GM21528 (cell line): ENCODE measurements around the gene ZBED4.

Source experiments
- ATAC-seq: cut with Tn5 transposase; IDR thresholded peaks from one replicate; pipeline ENCODE4 v1.9.1; 2021; ENCODE audit warnings: mild to moderate bottlenecking, moderate library complexity; ENCODE audit not compliant: unreplicated experiment, low FRiP score

ZBED4 gene

GRCh38 chr22:49899530-49899929 is 45.9 kb downstream of the ZBED4 start:
- ATAC-seq, result no peak

- no peak for ATAC-seq
Measured at GRCh38 chr22:49900441-49901230, 47.0 kb downstream of the ZBED4 start.

DNA sequence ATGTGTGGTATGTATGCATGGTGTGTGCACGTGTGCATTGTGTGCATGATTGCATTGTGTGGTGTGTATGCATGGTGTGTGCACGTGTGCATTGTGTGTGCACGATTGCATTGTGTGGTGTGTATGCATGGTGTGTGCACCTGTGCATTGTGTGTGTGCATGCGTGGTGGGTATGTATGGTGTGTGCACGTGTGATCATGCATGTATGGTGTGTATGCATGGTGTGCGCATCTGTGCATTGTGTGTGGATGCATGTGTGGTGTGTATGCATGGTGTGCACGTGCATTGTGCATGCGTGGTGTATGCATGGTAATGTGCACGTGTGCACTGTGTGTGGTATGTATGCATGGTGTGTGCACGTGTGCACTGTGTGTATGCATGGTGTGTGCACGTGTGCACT is 47.8 kb downstream of the ZBED4 start:
- ATAC-seq, result no peak

DNA sequence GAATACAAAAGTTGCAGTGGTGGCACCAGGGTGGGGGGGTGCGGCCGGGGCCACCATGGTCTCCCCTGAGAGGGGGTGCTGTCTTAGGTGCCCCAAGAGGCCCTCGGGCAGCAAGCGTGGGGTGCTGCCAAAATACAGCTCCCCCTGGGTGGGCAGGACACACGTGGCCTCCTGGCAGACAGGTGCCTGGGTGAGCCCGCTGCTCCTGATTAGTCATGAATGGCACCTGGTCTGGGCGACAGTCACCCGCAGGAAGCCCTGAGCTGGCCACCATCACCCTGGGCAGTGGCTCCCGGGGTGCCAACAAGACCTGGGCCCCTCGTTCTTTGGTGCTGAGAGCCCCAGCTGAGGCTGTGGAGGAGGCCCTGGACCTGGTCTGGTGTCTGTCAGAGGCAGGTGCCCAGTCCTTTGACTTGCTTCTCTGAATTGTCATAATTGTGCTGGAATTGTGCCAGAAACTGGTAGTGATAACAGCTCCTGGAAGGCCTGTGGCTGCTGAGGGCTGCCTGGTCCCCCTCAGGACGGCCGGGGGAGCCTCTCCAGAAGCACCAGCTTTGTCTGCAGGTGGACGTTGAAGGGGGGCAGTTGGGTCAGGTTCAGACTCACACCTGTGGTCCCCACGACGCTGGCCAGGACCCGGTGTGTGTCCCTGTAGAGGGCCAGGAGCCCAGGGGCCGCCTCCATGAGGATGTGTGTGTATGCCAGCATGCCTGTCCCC is 49.8 kb downstream of the ZBED4 start:
- no peak for ATAC-seq

GRCh38 chr22:49904040-49904369 is 50.4 kb downstream of the ZBED4 start:
- no peak for ATAC-seq

DNA sequence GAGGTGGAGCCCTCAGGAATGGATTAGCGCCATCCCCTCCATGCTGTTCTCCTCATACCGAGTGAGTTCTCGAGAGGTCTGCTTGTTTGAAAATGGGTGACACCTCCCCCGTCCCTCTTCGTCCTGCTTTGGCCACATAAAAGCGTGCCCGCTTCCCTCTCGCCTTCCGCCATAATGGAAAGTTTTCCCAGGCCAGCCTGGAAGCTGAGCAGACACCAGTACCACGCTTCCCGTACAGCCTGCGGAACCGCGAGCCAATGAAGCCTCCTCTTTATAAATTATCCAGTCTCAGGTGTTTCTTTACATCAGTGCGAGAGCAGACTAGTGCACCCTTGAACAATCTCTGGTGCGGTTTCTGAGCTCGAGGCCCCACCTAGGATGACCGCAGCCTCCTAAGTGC is 51.8 kb downstream of the ZBED4 start:
- ATAC-seq, result no peak

GRCh38 chr22:49906071-49906798 is 52.6 kb downstream of the ZBED4 start:
- ATAC-seq, result no peak

DNA sequence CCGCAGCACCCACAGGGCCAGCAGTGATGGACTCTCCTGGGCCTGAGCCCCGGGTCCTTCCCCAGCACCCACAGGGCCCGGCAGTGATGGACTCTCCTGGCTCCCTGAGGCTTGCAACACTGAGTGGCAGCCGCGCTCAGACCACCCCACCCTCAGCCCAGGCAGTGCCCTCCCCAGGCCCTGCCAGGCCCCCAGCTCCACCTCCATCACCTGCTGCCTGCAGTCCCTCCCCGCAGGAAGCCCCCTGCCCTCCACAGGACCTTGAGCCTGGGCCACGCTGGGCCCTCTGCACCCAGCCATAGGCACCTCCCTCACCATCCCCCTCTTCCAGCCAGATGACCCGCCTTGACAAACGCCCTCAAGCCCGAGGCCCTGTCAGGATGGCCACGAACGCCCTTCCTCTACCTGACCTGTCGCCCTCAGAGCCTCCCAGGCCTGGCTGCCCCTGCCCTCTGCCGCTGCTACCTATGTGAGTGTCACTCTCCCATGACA is 53.2 kb downstream of the ZBED4 start:
- ATAC-seq, result no peak

- no peak for ATAC-seq
Measured at GRCh38 chr22:49907807-49908206, 54.2 kb downstream of the ZBED4 start.

DNA sequence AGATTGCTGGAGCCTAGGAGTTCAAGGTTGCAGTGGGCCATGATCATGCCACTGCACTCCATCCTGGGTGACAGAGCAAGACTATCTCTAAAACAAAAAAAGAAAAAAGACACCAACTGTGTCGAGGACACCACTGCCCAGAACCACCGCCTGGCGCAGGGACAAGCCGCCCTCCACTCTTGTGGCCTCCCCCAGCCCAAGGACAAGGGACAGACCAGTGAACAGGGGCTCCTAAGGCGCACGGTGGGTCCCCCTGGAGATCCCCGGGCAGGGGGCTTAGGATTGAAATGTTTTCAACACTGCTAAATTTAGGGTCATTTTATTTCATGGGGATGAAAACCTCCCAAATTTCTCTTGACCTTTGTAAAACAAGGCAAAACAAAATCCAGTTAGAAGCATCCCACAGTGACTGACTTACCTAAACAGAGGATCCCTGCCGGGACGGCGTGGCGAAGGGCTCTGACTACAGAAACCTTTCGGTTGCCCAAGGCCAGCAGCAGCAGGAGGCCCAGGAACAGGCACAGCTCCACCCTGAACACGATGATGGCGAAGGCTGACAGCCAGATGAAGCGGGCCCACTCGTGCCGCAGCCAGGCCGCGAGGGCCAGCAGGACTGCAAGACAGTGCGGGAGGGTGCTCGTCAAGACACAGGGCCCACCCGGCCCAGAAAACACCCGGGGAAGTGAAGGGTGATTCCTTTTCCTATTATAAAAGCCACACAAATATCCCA is 56.0 kb downstream of the ZBED4 start:
- ATAC-seq, result no peak

- ATAC-seq, result no peak
Measured at GRCh38 chr22:49910229-49911155, 56.8 kb downstream of the ZBED4 start.

DNA sequence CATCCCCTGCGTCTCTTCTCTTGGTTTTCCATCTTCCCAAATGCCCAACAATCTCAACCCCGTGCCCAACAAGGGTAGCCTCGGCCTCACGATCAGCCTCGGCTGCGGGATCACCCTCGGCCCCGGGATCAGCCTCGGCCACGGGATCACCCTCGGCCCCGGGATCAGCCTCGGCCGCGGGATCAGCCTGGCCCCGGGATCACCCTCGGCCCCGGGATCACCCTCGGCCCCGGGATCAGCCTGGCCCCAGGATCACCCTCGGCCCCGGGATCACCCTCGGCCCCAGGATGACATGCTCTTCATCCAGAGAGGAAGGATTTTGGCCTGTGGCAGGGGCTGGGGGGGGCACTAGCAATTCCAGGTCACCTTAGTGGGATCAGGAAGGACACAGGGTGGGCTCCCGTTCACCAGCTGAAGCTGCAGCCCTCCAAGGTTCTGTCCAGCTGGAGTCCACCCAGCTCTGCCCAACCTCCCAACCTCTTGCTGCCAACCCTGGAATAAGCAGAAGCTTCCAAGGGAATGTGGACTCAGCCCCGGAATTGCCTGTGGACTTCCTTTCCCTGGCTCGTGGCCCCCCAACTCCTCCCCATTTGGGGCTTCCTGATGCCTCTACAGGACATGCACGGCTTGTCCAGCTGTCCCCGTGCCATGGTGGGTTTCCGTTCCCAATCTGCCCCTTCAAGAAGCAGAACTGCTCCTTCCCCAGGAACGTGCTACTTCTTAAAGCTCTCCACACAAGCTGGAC is 58.4 kb downstream of the ZBED4 start:
- no peak for ATAC-seq

GRCh38 chr22:49913026-49913425 is 59.4 kb downstream of the ZBED4 start:
- no peak for ATAC-seq

DNA sequence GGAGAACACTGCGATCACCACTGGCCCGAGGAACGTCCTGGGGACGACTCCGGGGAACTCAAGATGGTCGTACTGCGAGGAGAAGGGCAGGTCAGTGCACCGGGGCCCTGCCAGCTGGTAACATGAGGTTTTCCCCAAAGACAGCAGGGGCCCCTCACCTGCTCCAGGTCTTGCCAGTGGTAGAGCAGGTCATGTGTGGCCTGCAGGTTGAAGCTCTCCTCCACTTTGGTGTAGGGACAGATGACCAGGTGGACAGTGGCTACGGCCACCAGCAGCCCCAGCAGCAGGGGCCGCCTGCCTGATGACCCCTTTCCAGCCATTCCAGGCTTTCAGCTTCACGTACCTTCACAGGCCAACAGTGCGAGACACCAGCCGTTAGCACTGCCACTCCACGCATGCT is 59.8 kb downstream of the ZBED4 start:
- ATAC-seq, result no peak

DNA sequence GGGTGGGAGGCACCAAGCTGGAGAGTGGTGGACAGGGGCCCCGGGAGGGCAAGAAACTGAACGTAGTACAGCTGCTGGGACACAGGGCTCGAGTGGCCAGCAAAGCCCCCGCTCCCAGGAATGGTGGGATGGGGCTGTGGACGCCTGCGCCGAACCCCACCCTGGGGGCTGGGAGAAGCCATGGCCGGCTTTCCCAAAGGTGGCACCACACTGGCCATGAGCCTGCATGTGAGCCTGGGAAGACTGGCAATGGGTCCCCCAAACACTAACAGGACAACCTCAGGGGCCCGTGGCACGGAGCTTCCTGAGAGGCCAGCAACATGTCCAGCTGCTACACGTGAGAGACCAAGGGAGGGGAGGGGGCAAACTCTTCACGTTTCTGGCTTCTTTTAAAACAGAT is 60.6 kb downstream of the ZBED4 start:
- no peak for ATAC-seq

- no peak for ATAC-seq
Measured at GRCh38 chr22:49915610-49916009, 62.0 kb downstream of the ZBED4 start.

- no peak for ATAC-seq
Measured at GRCh38 chr22:49916831-49917230, 63.2 kb downstream of the ZBED4 start.

DNA sequence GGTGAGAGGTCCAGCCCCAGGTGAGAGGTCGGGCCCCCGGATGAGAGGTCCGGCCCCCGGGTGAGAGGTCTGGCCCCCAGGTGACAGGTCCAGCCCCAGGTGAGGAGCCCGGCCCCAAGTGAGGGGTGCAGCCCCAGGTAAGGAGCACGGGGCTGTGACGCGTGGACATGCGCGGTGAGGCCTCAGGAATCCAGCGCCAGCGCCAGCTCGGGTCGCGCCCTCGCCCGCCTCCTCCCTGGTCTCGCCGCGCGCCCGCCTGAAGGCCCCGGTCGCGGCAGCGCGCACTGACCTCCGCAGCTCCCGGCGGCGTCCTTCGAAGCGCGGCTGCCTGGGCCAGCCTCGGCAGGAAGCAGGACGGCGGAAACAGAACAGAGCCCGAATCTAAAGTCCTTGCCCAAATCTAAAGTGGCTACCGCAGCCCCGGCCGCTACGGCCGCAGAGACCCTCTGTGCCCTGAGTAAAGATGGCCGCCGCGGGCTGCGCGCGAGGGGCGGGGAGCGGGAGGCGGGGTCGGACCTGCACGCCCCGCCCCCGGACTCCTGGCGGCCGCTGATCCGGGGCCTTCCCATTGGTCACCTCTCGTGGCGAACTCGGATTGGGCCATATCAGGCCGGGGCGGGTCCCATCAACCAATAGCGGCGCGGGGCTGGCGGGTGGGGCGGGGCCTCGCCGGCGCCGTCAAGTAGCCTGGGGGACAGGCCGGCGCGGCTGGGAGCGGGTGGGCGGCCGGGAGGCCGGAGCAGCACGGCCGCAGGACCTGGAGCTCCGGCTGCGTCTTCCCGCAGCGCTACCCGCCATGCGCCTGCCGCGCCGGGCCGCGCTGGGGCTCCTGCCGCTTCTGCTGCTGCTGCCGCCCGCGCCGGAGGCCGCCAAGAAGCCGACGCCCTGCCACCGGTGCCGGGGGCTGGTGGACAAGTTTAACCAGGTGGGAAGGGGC is 64.6 kb downstream of the ZBED4 start, which contains the start of the genes ALG12 and CRELD2:
TSS of gene ALG12 (minus strand) at position 465 of the 937 bp plus-strand sequence. CDS start 4,673 bp downstream, outside the sequence.
TSS of gene CRELD2 (plus strand) at position 661 of the 937 bp plus-strand sequence. CDS start at position 797, 136 bp downstream.
- peak; percentile 75 for ATAC-seq
